ENCODE data around the gene TNRC18.
"Not testable (repeated sequence)": the region's sequence is repeated elsewhere in the genome, so short reads cannot be mapped to it uniquely, and the experiment has no call there.

GRCh38 chr7:5291711-5292335 is 131.8 kb downstream of the TNRC18 start:
- not testable (repeated sequence) for TF ChIP-seq CTCF (IDR thresholded peaks at IDR 0.05; ENCODE audit: low read length); EZH2 (IDR thresholded peaks at IDR 0.05; ENCODE audit: borderline replicate concordance, low read length)
